ENCODE data around the gene KCNMB2. TPM values are rescaled to one million over a fixed set of nuclear protein-coding genes. Genes with fewer than 3 reads are reported as not detected.

The KCNMB2 gene
- polyA plus RNA-seq, 1 donor (not counting 4 experiments of a cell fraction or from before 2014, with no cell fraction given): not detected

- Histone ChIP-seq H4K20me1 (ENCODE audit: control insufficient read depth, extremely low read depth, insufficient read depth, low read length) (no peaks in the 10 kb centered on the region), H3K9me1 (ENCODE audit: control insufficient read depth, extremely low read depth, insufficient read depth, low read length) (no peaks in the 10 kb centered on the region), H3K4me2 (ENCODE audit: control insufficient read depth, extremely low read depth, insufficient read depth, low read depth, low read length) (no peak overlapping the region), H3K27me3 (ENCODE audit: control insufficient read depth, extremely low read depth, insufficient read depth, low read length) (no peaks in the 10 kb centered on the region), H2AFZ (ENCODE audit: control insufficient read depth, low read length) (no peak overlapping the region), H3K9ac (ENCODE audit: control insufficient read depth, extremely low read depth, insufficient read depth, low read length) (no peak overlapping the region), H3K36me3 (ENCODE audit: control insufficient read depth in 2 of 2, extremely low read depth in 1 of 2, insufficient read depth in 2 of 2, low read length in 2 of 2) (no peaks in the 10 kb centered on the region), H3K9me3 (ENCODE audit: control insufficient read depth, low read depth, low read length) (no peaks in the 10 kb centered on the region), H3K79me2 (ENCODE audit: control insufficient read depth, insufficient read depth, low read length) (no peaks in the 10 kb centered on the region), H3K27ac (ENCODE audit: control insufficient read depth, insufficient read depth, low read length) (no peak overlapping the region), H3K4me3 (ENCODE audit: control insufficient read depth in 2 of 3, extremely low read depth in 1 of 3, insufficient read depth in 2 of 3, low read depth in 1 of 3, low read length in 3 of 3) (no peak overlapping the region), H3K4me1 (ENCODE audit: control insufficient read depth, extremely low read depth, insufficient read depth, low read length) (peaks cover 6% of the 10 kb centered on the region)
- DNase-seq (ENCODE audit: low read depth, low spot score) (no peak), FAIRE-seq (no peak)
- no peak for TF ChIP-seq EZH2 (IDR thresholded peaks at IDR 0.05; ENCODE audit: low read length)
- TF ChIP-seq, protein P1, sequence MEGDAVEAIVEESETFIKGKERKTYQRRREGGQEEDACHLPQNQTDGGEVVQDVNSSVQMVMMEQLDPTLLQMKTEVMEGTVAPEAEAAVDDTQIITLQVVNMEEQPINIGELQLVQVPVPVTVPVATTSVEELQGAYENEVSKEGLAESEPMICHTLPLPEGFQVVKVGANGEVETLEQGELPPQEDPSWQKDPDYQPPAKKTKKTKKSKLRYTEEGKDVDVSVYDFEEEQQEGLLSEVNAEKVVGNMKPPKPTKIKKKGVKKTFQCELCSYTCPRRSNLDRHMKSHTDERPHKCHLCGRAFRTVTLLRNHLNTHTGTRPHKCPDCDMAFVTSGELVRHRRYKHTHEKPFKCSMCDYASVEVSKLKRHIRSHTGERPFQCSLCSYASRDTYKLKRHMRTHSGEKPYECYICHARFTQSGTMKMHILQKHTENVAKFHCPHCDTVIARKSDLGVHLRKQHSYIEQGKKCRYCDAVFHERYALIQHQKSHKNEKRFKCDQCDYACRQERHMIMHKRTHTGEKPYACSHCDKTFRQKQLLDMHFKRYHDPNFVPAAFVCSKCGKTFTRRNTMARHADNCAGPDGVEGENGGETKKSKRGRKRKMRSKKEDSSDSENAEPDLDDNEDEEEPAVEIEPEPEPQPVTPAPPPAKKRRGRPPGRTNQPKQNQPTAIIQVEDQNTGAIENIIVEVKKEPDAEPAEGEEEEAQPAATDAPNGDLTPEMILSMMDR (optimal IDR thresholded peaks at IDR 0.05 in 1 of 3, IDR thresholded peaks at IDR 0.05 in 1 of 3, conservative IDR thresholded peaks at IDR 0.05 in 1 of 3; ENCODE audit: extremely low read depth in 1 of 3, insufficient read depth in 2 of 3, low read length in 3 of 3): no peak
- dilution Hi-C loops (cut with MboI; ENCODE audit: extremely low pct_ligation_motif_present, low sequenced_read_pairs): no loop called here
Observed at GRCh38 chr3:178540184-178540583, 3.9 kb downstream of the KCNMB2 start.

DNA sequence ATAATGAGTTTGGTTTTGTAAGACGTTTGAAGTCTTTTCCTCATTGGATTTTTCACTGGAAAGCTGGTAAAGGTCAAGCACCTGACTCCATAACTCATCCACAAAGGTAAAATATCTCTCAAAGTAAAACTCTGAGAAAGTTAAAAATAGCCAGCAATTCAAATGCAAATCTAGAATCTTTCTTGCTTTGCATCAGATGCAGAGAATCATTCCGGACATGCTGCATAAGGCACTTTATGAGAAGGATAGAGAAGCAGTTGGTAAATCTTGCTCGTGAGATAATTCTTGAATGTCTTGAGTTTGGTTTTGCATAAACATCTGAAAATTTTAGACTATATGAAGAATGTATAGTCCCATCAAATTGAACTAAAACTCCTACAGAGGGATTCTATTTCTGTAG lies 9.1 kb downstream of the KCNMB2 start:
- H3K27ac ChIP-seq (ENCODE audit: control insufficient read depth, insufficient read depth, low read length): no peak overlapping the region

More for the DNA sequence above, 9.1 kb downstream of the KCNMB2 start:
- no peaks in the 10 kb centered on the region for H3K79me2 ChIP-seq (ENCODE audit: control insufficient read depth, insufficient read depth, low read length)
- H3K9ac ChIP-seq (ENCODE audit: control insufficient read depth, extremely low read depth, insufficient read depth, low read length): no peak overlapping the region
- no peaks in the 10 kb centered on the region for H3K4me1 ChIP-seq (ENCODE audit: control insufficient read depth, extremely low read depth, insufficient read depth, low read length)
- no peaks in the 10 kb centered on the region for H4K20me1 ChIP-seq (ENCODE audit: control insufficient read depth, extremely low read depth, insufficient read depth, low read length)
- H3K4me2 ChIP-seq (ENCODE audit: control insufficient read depth, extremely low read depth, insufficient read depth, low read depth, low read length): no peak overlapping the region
- H3K36me3 ChIP-seq (ENCODE audit: control insufficient read depth in 2 of 2, extremely low read depth in 1 of 2, insufficient read depth in 2 of 2, low read length in 2 of 2): no peaks in the 10 kb centered on the region
- no peak for FAIRE-seq
- H3K9me3 ChIP-seq (ENCODE audit: control insufficient read depth, low read depth, low read length): no peaks in the 10 kb centered on the region
- no peak overlapping the region for H2AFZ ChIP-seq (ENCODE audit: control insufficient read depth, low read length)
- H3K9me1 ChIP-seq (ENCODE audit: control insufficient read depth, extremely low read depth, insufficient read depth, low read length): no peaks in the 10 kb centered on the region
- H3K27me3 ChIP-seq (ENCODE audit: control insufficient read depth, extremely low read depth, insufficient read depth, low read length): no peaks in the 10 kb centered on the region
- TF ChIP-seq, protein P1 (optimal IDR thresholded peaks at IDR 0.05 in 1 of 3, IDR thresholded peaks at IDR 0.05 in 1 of 3, conservative IDR thresholded peaks at IDR 0.05 in 1 of 3; ENCODE audit: extremely low read depth in 1 of 3, insufficient read depth in 2 of 3, low read length in 3 of 3): no peak
- TF ChIP-seq EZH2 (IDR thresholded peaks at IDR 0.05; ENCODE audit: low read length): no peak
- dilution Hi-C loops (cut with MboI; ENCODE audit: extremely low pct_ligation_motif_present, low sequenced_read_pairs): no loop called here
- DNase-seq (ENCODE audit: low read depth, low spot score): no peak
- H3K4me3 ChIP-seq (ENCODE audit: control insufficient read depth in 2 of 3, extremely low read depth in 1 of 3, insufficient read depth in 2 of 3, low read depth in 1 of 3, low read length in 3 of 3): no peak overlapping the region

Data from keratinocyte (primary cell).